ENCODE data around the gene IDH3G.
A peak's percentile ranks its signal among the peaks of the same experiment; 100 is the strongest.

Gene IDH3G

GRCh38 chrX:153773741-153774575, 20.2 kb downstream of the IDH3G start:
- DNase-seq (ENCODE audit: low spot score): no peak

- DNase-seq (ENCODE audit: low spot score): no peak
Measured at GRCh38 chrX:153773218-153773611, 21.0 kb downstream of the IDH3G start.

- no peak for DNase-seq (ENCODE audit: low spot score)
Measured at GRCh38 chrX:153772316-153773217, 21.6 kb downstream of the IDH3G start.

GRCh38 chrX:153771415-153772315, 22.5 kb downstream of the IDH3G start:
- DNase-seq (ENCODE audit: low spot score): no peak

GRCh38 chrX:153770601-153771414, 23.4 kb downstream of the IDH3G start:
- DNase-seq (ENCODE audit: low spot score): no peak

- no peak for DNase-seq (ENCODE audit: low spot score)
Measured at GRCh38 chrX:153769865-153770600, 24.1 kb downstream of the IDH3G start.

GRCh38 chrX:153769158-153769864, 24.9 kb downstream of the IDH3G start:
- no peak for DNase-seq (ENCODE audit: low spot score)

- no peak for DNase-seq (ENCODE audit: low spot score)
Measured at GRCh38 chrX:153768311-153769157, 25.6 kb downstream of the IDH3G start.

GRCh38 chrX:153767674-153768055, 26.5 kb downstream of the IDH3G start:
- no peak for DNase-seq (ENCODE audit: low spot score)

- no peak for DNase-seq (ENCODE audit: low spot score)
Measured at GRCh38 chrX:153766871-153767673, 27.1 kb downstream of the IDH3G start.

GRCh38 chrX:153766098-153766817, 27.9 kb downstream of the IDH3G start:
- DNase-seq (ENCODE audit: low spot score): no peak

- DNase-seq (ENCODE audit: low spot score): no peak
Measured at GRCh38 chrX:153765138-153766079, 28.8 kb downstream of the IDH3G start.

GRCh38 chrX:153764786-153765137, 29.4 kb downstream of the IDH3G start:
- DNase-seq (ENCODE audit: low spot score): no peak

- peak; percentile 78 for DNase-seq (ENCODE audit: low spot score)
Measured at GRCh38 chrX:153763989-153764755, 30.0 kb downstream of the IDH3G start, which contains the start of gene PLXNB3. TSS of gene PLXNB3 (plus strand) at chrX:153764249. CDS start at chrX:153765536, 1,287 bp downstream.

GRCh38 chrX:153763298-153763932, 30.8 kb downstream of the IDH3G start:
- no peak for DNase-seq (ENCODE audit: low spot score)

All from hematopoietic multipotent progenitor cell treated with erythropoietin and hydrocortisone succinate and interleukin-3 and kit ligand, for 17 days (in vitro differentiated cells).